Limb (tissue), 2 donors: ENCODE results near the gene LANCL3.

Source experiments
- DNase-seq, 2 donors: peaks; one replicate each; pipeline ENCODE4 v3.0.0-alpha.2; 2016; ENCODE audit errors: extremely low spot score in 2 of 2

Gene LANCL3

DNA sequence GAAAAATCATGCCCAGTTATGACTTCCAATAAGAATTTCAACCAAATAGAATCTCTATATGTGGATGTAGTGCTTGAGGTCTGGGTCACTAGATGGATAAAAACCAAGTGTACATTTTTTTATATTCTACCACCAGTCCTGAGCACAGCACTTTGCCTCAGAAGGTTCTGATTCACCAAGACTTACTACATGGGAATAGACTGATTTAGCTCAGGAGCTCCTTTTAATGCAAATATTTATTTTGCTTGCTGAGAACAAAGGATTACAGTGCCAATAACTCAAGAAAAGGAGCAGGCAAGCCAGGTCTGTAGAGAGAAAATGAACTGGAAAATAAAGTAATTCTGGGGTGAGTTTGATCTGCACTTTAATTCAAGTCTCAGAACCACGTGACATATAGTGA, 107.8 kb downstream of the LANCL3 start:
- DNase-seq = no peak

DNA sequence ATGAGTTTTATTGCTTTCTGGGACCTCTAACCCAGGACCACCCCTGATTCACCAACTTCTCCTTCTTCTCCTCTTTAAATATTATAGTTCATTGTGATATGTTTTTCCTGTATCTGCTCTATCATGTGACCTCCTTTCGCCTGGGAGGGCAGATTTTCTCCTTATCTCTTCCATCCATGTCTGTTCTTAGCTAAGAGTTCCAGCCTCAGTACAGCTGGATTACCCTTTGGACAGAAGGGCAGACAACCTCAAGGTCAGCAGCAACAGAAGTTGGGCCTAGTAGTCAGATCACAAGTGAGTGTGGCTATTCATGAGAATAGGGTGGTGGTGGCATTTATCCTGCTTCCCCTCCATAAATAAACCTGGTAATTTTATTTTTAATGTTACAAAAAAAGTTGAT, 108.4 kb downstream of the LANCL3 start:
- no peak for DNase-seq

DNA sequence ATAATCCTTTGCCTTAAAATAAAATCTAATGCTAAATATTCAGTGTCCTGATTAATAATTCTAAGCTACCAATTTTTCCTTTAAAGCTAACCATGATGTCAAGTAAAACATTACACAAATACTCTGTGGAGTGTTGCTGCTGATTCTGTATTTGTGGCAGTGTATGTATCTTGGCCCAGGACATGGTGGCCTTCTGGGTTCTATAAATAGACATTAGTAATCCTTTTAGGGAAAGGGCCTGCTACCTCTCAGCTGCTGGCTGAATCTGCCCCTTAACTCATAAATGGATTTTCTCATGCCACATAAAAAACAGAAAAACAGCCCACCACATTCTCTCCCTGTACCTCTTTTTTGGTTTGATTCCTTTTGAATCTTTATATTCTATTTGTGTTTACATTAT, 113.0 kb downstream of the LANCL3 start:
- no peak for DNase-seq

DNA sequence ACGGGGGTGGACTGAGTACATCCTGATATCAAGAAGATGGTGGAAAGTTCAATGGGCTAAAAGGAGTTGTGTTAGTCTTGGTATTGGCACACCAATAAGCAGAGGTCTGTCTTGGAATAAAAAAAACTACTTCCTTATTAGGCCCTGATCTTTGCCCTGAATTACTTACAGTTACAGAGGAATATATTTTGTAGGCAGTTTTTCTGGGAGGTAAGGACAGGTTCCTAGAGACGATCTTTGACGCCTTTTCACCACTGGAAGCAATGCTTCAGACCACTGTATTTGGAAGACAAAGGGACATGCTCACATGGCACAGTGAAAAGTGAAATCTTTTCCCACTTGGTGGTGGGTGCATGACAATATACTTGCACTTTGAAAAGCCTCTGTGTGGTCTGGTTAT, 113.5 kb downstream of the LANCL3 start:
- no peak for DNase-seq

DNA sequence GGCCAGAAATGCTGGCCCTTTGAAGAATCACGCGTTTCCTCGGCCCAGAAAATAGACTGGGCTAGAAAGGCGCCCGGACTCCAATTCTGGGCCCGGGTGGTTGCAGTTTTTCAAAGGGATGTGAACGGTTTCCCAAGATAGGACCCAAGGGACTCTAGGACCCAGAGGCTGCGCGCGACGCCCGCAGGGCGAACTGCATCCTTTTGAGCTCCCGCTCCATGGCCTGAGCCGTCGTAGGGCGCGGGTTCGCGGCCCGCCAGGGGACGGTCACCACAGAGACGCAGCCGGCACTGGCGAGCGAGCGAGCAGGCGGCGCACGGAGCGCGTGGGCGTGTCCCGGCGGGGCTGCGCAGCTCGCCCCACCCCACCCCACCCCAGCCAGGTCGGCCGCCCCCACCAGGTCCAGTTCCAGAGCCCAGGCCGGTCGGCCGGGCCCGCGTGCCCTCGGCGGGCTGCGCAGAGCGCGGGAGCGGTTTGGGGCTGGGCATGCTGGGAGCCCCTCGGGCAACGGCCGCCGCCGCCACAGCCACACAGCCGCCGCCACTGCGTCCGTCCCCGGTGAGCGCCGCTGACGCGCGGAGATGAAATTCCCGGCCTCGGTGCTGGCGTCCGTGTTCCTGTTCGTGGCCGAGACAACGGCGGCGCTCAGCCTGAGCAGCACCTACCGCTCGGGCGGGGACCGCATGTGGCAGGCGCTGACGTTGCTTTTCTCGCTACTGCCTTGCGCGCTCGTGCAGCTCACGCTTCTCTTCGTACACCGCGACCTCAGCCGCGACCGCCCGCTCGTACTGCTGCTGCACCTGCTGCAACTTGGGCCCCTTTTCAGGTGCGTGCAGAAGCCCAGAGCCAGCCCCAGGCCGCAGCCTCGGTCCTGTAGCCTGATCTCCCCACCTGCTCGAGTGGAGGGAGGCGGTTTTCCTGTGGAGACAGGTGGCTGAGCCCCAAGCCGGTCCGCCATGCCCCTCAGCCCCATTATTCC, 114.2 kb downstream of the LANCL3 start, which contains the start of gene XK:
TSS of gene XK (plus strand) at position 411 of the 979 bp plus-strand sequence. CDS start at position 582, 171 bp downstream.
- peak in 1 of 2 donors; percentile 58 for DNase-seq

DNA sequence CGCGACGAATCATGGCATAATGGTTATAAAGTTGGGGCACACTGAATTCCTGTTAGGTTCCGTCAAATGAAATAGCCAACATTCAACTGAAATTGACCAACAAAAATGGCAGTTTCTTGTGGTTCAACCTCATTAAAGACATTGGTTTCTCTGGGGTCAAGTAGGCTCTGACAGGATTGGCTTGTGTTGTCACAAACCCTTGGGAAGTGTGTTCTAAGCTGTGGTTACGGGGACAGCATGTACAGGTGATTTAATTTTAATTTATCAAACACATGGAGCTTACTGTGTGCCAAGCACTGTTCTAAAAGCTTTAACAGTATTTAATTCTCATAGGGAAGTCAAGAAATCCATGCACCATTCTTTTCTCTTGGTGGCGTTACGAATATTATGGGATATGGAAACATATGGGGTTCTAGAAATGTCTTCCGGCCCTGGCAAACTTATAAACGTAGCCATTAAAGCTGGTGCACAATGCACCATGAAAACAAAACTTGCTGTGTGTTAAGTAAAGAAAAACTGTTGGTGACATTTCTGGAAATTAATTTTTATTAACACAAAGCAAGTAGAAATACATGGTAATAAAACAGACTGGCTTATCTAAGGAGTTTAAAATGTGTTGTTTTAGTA, 115.0 kb downstream of the LANCL3 start:
- no peak for DNase-seq

DNA sequence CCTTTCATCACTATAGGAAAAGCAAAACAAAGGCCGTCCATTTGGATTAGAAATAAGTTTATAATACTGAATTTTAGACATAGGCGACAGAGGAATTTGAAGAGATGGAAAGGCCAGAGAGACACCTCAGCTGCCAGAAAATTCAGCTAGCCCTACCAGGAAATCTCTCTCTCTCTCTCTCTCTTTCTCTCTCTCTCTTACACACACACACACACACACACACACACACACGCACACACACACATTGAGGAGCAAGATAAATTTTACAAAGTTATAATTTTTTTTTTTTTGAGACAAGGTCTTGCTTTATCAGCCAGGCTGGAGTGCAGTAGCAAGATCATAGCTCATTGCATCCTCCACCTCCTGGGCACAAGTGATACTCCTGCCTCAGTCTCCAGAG, 115.5 kb downstream of the LANCL3 start:
- DNase-seq = no peak

DNA sequence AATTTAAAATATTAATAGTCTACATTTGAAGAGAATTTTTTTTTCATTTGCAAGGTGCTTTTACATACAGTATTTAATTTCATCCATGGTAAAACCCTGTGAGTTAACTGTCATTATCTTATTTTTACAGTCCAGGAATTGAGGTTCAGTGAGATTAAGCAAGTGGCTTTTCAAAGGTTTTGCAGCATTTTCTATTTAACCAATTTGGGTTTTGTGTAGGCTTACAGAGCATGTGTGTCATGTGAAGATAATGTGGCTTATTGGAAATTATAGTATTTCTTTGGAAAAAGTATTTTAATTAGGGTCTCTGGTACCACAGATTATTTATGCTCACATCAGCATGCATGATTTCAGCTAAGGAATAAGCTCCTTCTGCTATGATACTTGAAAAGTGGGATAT, 118.7 kb downstream of the LANCL3 start:
- DNase-seq = no peak

DNA sequence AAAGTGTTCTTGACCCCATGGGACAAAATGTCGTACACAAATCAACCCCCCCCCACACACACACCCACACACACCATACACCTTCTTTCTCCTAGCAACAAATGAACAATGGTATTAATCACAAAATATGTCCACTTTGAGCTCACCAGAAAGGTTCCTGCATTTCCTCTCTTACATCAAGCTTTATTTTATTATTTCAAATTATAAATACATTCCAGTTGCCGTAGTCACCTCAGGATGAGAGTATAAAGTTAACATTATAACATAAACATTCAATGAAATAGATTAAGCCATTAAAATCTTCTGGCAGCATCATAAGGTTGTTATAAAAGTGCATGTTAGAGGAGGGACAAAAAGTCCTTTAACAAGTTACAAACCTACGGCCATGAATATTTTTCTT, 121.5 kb downstream of the LANCL3 start:
- DNase-seq = no peak

DNA sequence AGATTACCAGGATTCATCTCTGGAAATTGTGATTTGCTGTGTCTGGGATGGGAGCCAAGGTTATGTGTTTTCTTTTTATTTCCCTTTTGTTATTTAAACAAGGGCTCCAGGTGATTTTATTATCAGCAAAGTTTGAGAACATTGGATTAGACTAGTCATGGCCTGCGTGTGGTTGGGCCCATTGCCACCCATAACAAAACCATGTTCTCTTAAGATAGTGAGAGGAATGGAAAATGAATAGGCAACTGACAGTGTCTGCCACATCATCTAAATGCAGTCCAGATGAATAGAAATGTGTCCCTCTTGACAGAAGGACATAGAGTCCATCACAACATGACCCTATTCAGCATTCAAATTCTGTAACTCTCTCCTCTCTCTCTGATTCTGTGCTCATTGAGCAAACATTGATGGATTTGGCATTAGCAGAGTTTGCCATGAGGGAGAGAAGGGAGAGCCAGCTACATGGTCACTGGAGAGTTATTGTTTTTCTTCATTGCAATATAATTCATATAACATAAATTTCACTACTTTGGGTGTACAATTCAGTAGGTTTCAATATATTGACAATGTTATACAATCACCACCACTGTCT, 125.8 kb downstream of the LANCL3 start:
- no peak for DNase-seq

DNA sequence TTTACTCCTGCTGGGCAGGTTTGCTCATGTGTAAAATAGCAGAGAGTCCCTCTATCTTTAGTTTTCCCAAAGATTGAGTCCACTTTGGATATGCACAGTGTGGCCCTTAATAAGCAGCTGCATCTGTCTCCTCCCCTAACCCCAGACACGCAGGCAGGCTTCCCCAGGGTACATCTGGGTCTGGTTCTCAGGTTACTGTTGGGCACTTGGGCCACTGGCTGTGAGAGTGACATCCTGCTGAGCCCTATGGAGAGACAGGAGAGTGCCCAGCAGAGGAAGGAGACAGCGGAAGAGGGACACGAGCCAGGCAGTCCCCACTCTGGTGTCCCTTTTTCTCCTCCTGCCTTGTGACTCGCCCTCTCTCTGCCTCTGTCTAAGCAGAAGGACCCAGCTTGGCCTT, 130.1 kb downstream of the LANCL3 start:
- no peak for DNase-seq

DNA sequence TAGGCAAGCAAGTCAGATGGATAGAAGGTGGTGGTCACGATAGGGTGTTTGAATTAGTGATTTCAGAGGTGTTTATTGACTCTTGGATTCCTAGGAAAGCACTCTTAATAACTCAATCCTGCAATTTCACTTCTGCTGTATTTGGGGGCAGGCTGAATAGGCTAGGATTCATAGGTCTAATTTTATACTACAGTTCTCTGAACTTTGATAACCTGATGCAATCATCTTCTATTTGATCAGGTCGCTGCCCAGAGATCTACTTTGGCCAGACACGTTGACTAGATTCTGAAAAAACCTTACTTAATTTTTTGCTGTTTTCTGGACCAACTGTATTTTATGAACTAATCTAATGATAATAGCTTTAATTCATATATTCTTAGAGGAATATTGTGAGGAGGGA, 140.5 kb downstream of the LANCL3 start:
- DNase-seq = no peak

DNA sequence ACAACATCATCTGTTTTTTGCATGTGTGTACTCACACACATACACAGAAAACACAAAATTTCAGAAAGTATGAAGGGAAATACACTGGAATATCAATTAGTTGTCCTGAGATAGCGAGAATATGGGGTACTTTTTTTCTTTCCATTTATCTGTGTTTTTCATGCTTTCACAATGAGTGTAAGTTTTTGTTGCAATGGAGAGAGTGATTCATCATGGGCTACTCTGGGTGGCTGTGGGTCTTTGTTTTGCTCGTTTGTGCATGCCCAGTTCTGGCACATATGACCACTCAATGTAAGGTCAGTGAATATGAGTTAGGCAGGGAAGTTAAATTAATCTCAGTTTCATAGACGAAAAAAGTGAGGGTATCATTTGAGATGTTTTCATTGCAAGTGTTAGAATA, 141.0 kb downstream of the LANCL3 start:
- no peak for DNase-seq

DNA sequence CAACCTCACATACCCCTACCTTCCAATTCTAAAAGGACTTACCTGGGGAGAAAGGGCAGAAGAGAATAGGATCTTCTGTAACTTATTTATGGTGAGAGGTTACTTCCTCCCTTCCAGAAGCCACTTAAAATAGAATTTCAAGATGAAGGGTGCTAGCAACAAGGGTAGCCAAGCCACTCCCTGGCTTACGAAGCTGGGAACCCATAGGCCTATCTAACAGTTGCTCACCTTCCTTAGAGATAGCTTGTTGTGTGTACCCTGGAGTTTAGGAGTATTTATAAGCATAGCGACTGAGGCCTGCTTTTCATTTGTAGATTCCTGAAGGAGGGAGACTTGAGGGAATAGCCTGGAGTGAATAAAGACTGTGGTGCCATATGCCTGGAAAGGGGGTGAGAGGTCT, 143.0 kb downstream of the LANCL3 start:
- no peak for DNase-seq

DNA sequence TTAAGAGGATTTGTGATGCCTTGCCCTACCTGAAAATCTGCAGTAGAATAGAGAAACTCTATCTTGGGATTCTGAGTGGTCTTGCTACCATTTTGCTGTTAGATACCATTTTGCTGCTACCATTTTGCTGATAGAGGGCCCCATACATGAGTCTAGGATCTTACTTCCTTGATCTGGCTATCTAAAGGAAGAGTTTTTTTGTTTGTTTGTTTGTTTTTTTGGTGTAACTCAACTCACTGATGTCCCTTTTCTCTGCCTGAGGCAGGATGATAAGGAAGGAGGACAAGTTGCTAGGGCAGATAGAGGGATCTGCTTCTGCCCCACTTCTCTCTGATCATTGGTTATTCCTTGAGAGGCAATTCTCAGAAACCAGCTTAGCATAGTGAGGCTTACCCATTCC, 145.1 kb downstream of the LANCL3 start:
- DNase-seq = no peak

DNA sequence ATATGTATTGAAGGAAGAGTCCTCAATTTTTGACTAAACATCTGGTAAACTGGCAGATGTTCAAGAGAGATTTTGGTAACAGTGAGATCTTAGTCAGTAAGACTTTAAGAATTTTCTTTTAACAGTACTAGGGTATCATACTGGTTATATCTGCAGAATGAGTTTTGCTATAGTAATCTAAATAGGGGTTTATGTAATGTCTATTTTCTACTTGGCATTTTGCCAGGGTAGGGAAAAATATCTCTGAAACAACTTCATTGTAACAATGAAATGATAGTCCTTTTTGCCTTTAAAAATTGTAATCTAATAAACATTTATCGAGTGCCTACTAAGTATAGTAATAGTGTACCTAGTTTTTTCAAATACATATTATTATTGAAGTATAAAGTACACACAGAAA, 146.2 kb downstream of the LANCL3 start:
- no peak for DNase-seq

DNA sequence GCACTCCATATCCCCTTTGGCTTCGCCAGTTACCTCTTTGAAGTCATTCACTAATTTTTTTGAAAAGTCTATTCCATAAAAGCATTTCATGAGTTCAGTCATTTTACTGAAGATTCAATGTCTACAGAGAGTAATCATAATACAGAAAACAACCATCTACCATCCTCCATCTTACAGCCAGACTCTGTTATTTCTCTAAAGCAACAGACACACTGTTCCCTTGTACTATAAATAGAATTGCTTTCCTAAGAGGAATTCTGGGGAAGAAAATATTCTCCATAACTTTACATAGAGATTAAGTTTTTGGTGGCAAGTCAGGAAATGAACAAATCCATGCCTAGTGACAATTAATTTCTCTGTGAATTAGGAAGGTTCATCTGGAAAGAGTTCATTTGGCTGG, 151.1 kb downstream of the LANCL3 start:
- no peak for DNase-seq

DNA sequence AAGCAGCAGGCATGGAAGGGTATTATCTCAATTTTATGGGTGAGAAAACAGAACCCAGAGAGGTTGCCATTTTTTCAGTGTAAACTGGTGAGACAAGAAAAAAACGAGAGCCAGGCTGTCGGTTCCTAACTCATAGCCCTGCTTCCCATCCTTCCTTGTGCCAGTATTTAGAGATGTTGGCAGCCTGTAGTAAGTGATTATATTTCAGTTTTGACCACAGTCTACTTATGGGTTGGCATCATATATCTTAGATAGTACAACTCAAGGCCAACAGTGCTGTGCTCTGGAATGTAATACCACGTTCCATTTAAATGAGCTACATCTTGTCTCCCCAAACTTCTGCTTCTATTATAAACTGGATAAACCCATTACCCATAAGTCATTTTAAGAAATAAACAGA, 154.9 kb downstream of the LANCL3 start:
- no peak for DNase-seq
